Fibroblast of skin of right quadriceps (primary cell): ENCODE results near the gene GSDME.

ENCODE experiments used
- DNase-seq: peaks from one replicate; pipeline ENCODE4 v3.0.0-alpha.2; 2013

The GSDME gene

DNA sequence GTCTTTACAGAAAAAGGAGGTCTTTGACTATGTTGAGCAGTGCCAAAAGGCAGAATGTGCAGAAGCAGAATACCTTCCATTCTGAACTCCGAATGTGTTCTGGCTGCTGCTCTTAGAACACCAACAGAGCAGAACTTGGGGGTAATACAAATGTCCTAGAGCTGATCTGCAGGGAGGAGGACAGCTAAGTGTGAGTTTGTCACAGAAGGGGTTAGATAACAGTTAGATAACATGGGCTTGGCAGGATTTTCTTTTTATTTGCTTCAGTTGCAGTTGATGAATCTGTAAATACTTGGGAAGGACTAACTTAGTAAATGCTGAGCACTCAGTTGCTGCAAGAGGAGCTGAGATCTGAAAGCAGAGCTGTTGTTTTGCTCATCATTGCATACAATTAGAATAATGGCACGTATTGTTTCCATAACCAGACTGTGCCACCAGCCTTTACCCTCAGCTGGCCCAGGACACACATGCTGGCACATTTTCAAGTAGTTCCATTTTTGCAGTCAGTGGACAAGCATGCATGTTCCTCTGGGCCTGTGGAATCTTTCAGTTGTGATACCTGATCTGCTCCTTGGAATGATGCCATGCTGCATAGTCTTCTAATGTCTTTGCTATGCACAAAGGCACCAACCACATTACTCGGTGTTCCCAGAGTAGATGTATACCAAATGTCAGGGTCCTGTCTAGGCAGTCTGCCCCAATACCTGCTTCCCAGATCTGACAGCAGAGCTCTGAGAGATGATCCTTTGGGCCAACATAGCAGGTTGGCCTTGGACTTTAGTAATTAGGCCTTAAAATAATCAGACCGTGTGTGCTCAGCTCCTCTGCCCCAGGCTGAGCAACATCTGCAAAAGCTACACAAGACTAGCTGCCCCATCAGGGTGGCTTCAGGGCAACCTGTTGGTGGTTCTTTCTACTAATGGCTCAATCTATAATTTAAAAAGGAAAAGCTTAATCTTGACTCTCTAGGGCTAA lies 55.7 kb downstream of the GSDME start:
- DNase-seq = peak; percentile 95

DNA sequence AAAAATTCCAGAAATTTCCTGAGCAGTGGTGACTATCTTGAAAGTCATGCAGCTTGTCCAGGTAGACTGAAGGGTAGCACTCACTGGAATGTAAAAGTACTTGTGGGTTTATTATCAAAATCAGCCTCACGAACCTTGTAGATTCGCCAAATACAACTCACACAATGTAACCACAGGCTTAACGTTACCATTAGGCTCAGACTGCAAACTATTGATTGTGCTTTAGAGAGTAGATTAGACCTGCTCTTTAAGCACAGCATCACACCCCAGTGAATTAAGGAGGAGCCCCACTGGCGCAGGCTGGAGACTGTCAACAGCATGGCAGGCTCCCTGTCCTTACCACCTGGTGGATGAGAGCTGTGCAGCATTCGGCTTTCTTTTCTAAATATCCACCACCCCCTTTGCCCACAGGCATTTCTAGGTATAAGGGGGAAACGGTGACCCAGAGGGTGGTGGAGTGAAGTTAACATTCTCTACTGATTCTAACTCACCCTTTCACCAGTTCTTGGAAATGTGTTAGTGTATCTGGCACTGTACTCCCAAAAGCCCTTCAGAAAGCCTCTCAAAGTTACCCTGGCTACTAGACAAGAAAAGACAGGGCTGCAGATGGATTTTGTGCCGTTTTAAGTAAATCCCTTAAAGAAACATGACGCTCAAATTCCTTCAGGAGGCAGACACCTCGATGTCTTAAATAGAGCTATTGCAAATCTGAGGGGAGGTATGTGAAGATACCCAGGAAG lies 56.6 kb downstream of the GSDME start:
- peak; percentile 41 for DNase-seq

DNA sequence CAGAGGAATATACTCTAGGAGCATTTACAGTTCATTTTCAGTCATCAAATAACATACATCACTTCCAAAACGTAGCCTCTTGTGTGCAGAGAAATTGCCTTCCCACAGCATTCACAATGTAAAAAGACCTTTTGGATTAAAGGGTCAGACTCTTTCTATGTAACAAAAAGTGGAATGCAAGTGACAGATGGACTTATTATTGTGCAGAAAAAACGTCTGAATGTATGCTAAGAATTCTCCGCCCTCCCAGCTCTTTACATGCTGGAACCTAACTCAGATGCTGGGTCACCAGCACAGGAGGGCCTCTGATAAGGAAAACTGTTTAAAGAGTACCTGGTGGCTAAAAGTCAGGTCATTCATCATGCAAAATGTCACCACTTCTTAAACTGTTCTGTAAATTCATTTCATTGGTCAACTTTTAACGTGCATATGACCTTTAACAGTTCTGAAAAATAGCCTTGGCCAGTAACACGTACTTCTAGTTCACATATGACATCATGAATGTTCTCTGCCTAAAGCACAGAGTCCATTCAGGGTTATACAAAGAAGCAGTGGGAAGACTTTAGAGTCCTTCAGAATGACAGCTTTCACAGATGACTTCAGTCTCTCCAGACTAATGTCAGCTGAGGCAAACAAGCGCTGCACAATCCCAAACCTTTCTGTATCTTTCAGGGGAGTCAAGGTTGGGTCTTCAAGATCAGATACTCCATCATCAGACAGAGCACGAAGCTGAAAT lies 58.6 kb downstream of the GSDME start:
- DNase-seq = no peak

- DNase-seq = no peak
These were observed 59.8 kb downstream of the GSDME start for GRCh38 chr7:24697416-24697815.

DNA sequence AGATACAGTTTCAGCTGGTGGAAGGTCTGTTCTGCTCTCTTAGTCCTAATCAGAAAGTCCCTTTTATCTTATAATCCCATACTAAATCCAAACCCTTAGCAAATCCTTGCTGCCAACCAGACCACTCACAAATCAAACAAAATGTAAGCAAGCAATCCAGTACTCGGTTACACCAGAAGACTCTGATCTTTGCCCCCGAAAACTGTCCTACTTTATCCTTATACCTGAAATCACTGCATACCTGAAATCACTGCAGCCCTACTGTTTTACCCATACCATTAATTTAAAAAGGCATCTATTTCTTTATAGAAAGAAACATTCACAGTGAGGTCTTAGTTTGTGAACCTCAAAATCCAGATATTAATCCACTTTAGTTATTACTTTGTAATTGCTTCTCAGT lies 64.7 kb downstream of the GSDME start:
- DNase-seq = no peak

DNA sequence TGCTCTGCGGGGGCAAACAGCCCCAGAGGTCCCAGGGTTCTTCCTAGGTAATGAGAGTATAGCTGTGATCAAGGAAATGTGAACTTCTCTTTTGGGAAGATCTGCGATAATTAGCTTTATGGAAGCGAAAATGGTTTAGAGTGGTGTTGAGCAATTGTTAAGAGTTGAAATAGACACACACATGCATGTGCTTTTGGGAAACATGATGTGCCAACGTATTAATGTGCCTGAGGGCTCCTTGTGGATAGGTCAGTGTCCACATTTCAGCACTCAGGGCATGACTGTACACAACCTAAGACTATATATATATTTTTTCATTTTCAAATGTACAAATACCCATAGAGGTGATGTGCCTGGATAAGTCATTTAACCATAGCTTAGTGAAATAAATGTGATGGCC lies 67.0 kb downstream of the GSDME start:
- DNase-seq = no peak

DNA sequence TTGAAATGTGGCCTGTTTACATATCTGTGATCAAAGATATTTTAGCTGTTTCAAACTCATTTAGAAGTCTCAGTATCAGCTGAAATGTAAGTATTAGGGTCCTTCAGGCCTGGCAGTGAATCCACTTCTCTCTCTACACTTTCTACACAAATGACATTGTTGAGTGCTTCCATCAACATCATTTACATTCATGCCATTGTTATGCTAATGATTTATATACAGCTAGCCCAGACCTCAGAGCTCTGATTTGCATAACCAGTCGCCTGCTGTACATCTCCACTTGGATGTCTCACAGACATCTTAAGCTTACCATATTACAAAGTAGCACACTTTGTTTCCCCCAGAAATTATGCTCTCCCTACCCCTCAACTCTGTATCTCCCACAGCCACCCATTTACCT lies 71.6 kb downstream of the GSDME start:
- no peak for DNase-seq

- DNase-seq = no peak
These were observed 86.5 kb downstream of the GSDME start for GRCh38 chr7:24670782-24671181.

- DNase-seq = no peak
These were observed 87.2 kb downstream of the GSDME start for GRCh38 chr7:24669971-24670591.

DNA sequence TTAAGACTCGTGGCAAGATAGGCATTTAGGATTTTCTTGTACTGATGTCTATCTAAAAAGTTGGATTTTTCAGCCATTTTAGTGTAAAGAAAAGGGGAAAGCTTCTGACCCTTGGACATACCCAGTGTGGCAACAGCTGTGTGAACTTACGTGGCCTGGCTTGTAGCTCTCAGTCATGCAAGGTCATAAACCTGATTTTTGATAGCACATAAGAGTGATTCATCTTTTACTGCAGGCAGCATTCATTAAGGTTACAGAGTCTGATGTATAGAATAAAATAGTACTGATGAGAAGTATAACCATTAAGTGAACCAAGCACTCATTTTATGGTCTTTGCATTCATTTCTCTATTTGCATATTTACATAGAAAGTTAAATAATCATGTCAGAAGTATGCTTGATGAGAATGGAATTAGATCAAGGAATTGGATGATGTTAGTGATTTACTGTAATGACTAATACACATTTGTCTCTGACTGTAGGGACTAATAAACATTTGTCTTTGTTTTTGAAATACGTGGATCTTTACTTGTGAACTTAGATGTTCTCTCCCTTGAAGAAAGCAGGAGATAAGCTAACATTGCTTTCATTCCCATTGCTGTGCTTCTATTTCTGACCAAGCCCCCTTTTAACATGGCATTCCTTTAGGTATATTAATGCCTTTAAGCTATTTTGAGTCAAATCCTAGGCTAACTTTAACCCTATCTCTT lies 88.2 kb downstream of the GSDME start:
- DNase-seq = peak; percentile 32

GRCh38 chr7:24665564-24666294 lies 91.5 kb downstream of the GSDME start:
- DNase-seq = peak; percentile 53

- DNase-seq = peak; percentile 52
These were observed 96.7 kb downstream of the GSDME start for GRCh38 chr7:24660546-24660945.

DNA sequence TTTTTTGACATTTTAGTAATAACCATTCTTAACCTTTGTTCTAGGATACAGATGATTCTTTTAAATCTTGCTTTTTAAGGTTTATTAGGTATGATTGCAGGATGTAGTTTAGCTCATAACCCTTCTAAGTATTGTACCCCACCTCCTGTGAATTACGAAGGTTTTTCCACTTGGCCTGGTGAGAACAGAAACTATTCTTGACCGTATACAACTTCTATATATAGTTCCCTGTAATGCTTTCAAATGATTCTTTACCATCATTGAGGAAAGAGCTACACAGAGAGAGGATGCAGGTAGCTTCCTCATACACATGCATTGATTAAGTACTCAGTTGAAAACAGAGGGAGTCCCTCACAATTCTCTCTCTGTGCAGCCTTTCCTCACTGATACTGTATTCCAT lies 97.8 kb downstream of the GSDME start:
- DNase-seq = no peak

DNA sequence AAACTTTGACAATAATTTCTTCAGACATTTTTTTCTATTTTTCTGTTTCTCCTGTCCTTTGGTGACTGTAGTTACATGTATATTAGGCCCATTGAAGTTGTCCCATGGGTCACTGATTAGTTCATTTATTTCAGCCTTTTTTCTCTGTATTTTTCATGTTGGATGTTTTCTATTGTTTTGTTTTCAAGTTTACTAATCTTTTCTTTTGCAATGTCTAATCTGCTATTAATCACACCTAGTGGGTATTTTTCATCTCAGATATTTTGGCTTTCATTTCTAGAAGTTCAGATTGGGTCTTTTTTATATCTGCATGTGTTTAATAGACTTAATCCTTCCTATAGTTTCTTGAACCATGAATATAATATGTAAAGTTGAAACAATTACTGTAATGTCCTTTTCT lies 99.3 kb downstream of the GSDME start:
- DNase-seq = no peak

GRCh38 chr7:24656608-24657007 lies 100.7 kb downstream of the GSDME start:
- no peak for DNase-seq

DNA sequence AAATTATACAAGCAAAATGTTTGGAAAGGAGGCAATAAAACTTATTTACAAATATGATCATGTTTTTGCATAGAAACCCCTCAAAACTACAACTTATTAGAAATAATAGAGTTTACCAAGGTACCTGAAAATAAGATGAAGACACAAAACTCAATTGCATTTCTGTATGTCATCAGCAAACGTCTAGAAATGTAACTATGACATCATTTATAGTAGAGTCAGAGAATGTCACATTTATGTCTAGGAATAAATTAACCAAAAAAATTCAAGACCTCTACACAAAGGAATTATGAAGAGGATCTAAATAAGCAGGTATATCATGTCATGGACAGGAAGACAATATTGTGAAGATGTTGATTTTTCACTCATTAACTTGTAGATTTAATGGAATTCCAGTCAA lies 103.0 kb downstream of the GSDME start:
- DNase-seq = no peak

DNA sequence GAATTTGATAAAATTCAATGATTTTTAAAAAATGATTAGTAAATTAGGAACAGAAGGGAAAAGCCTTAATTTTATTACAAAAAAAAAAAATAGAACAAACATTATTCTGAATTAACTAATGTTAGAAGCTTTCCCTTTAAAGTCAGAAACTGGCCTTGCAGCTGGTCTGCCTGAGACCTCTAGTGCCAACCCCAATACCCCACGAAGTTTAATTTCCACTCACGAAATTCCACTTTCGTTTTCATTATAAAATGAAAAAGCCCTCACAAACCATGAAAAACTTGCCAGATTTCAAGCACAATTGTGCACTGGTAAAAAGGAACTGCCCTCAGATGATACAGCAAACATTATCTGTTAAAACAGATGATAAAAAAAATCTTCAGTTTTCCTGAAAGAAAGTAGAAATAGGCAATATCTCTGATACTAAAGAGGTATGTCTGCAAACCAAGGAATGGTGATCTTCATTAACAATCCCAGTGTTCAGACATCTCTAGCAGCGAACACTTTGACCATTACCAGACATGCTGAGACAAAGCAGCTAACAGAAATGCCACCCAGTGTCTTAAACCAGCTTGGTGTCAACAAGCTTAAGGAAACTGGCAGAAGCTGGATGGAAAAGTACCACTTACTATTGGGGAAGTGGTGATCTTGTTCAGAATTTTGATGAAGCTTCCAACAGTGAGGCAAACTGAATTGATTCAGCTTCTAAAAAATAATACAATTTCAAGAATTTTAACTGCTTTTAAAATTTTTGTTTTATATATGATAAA lies 103.8 kb downstream of the GSDME start:
- DNase-seq = no peak

GRCh38 chr7:24652251-24652939 lies 104.9 kb downstream of the GSDME start:
- DNase-seq = no peak
